SHP77 (cell line): Measurements from ENCODE around the gene PHF2.

Experiments
- DNase-seq, 2 experiments: peaks; one replicate each; lab custom pipeline; 2025; lab: John Stamatoyannopoulos, UW

PHF2 gene

GRCh38 chr9:93630806-93631411 is 54.5 kb downstream of the PHF2 start:
- no peak for DNase-seq

DNA sequence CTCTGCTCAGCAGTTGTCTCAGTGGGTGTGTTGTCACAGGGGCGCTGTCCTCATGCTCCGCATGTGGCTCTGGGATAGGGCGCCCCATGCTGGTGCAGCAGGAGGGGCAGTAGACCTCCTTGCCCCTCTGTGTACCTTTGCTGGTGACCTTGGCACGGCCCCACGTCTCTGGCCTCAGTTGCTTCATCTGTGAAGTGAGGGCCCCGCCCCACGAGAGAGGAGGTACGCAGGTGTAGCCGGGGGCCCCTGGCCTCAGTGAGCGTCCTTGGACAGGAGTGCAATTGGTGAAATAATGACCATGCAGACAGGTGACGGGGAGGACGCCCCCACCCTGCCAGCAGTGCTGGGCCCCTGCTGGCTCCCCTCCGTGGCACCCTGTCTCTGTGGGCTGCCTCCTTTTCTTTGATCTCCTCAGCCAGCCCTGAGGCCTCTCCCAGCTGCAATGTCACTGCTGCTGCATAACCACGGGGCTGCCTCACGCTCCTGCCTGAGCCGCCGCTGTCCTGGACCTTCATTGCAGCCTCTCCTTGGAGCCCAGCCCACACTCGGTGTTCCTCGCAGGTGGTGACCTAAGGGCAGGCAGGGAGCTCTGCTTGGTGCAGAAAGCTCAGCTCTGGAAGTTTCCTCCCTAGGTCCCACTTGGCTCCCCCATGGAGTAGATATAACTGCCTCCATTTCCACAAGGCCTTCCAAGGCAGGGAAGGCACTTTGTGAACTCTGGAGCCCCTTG is 57.3 kb downstream of the PHF2 start:
- no peak for DNase-seq

DNA sequence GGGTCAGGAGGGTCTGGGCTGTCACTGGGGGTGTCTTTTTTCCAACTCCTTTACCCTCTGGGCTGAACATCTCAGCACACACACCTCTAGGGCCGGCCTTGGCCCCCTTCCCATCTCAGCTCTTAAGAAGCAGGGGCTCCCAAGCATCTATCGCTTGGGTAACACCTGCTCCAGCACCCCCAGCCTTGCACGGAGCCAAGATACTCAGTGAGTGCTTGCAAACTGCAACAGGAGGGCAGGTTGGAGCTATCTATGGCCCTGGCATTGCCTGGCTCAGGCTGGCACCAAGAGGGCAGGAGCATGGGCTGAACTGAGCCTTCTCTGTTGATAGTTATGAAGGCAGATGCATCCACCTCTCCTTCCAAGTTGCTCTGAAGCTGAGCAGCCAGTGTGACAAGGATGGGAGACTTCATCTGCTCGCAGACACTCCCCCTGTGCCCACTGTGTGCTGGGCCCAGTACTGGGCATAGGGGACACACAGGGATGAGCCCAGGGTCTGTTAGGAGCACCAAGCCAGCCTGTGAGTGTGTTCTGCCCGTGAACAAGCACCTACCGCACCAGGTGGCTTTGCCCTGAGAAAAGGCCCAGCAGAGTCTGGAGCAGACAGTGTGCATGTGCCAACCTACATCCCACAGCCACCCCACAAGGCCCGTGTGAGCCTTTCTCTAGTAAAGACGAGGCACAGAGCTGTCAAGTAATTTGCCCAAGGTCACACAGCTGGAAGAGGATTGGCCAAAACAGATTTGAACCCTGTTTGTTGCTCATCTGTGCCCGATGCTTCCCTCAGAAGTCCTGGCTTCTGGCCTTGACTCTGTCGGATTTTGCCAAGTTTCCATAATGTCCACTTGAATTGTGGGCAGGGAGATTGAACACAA is 58.2 kb downstream of the PHF2 start:
- no peak for DNase-seq

GRCh38 chr9:93635186-93636107 is 59.1 kb downstream of the PHF2 start:
- DNase-seq, result no peak

- no peak for DNase-seq
These were observed 59.8 kb downstream of the PHF2 start for GRCh38 chr9:93636172-93636661.

GRCh38 chr9:93636667-93637066 is 60.3 kb downstream of the PHF2 start:
- DNase-seq, result no peak

DNA sequence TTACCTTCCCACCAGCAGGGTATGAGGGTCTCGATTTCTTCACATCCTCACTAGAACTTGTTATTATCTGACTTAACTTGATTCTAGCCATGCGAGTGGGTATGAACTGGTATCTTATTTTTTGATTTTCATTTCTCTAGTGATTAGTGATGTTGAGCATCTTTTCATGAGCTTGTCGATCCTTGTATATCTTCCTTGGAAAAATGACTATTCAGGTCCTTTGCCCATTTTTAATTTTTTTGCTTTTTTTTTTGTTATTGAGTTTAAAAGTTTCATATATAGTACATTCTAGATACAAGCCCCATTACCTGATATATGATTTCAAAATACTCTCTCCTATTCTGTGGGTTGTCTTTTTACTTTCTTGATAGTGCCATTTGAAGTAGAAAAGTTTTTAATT is 61.5 kb downstream of the PHF2 start:
- no peak for DNase-seq

DNA sequence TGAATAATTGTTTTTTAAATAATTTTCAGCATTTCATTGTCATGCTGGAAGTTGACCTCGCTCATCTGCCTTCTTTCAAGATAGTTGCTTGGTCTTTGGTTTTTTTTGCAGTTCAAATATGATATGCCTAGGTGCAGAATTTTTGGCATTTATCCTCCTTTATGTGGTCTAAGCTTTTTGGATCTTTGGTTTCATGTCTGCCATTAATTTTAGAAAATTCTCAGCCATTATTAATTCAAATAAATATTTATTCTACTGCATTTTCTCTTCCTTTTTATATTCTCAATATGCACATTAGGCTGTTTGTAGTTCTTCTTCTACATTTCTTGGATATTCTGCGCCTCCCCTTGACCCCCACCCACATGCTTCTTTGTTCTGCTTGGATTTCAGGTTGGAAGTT is 63.6 kb downstream of the PHF2 start:
- DNase-seq, result no peak

DNA sequence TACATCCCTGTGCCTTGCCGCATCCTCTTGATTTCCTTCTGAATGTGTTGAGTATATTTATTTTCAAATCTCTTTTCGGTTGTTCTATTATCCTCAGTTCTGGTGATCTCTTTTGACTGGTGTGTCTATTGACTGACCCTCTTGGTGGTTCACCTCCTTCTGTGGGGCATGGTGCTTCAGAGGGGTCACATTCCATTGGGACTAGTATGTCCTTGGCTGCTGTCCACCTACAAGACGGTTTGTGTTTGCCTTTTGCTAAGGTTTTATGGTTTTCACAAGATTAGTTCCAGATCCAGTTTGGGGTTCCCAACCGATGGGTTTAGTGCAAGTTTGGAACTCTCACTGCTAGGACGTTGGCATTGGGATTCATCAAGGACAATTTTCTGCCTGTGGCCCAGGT is 66.6 kb downstream of the PHF2 start:
- no peak for DNase-seq

- DNase-seq, result no peak
These were observed 68.2 kb downstream of the PHF2 start for GRCh38 chr9:93644397-93645088.

- no peak for DNase-seq
These were observed 68.9 kb downstream of the PHF2 start for GRCh38 chr9:93645149-93645889.

DNA sequence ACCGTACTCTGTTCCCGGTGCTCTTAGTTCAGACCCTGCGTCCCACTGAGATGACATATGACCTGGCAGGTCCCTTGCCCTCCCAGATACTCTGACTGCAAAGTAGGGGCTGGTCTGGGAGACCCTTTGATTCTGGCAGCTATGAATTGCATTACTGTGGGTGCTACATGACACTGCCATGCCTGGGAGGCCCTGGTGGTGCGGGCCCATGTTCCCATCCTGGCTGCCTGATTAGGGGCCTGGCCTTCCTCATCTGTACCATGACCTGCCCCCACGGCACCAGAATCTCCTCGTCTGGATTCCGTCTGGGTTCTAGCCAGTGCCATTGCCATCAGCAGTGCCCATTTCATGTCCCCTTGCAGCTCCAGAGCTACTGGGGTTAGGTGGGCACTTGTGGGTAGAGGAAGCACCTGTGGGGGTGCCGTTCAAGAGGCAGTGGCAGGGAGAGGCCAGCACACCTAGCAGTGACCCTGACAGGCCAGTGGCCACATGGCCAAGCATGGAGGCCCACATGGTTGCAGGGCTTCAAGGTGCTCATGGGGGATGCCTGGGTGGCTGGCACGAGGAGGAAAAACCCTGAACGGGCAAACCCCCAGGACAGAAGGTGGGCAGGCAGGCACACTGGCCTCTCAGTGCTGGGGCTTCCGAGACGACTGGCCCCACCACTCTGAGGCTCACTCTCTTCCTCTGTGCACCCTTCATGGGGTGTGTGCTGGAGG is 69.7 kb downstream of the PHF2 start:
- DNase-seq, result no peak

GRCh38 chr9:93646640-93647178 is 70.3 kb downstream of the PHF2 start:
- DNase-seq, result no peak

- DNase-seq, result no peak
These were observed 71.8 kb downstream of the PHF2 start for GRCh38 chr9:93648181-93648580.

DNA sequence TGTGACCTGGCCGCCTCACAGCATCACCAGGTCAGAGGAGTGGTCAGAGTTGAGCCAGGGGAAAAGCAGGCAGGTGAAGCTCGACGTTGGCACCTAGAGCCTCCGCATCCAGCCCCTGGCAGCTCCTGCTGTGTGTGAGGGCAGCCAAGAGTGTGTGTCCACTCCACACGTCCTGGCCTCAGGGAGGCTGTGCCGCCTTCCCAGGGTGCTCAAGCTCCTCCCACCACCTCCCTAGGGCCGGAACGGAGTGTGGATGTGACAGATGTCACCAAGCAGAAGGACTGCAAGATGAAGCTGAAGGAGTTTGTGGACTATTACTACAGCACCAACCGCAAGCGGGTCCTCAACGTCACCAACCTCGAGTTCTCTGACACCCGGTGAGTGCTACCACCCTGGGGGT is 72.5 kb downstream of the PHF2 start:
- no peak for DNase-seq

DNA sequence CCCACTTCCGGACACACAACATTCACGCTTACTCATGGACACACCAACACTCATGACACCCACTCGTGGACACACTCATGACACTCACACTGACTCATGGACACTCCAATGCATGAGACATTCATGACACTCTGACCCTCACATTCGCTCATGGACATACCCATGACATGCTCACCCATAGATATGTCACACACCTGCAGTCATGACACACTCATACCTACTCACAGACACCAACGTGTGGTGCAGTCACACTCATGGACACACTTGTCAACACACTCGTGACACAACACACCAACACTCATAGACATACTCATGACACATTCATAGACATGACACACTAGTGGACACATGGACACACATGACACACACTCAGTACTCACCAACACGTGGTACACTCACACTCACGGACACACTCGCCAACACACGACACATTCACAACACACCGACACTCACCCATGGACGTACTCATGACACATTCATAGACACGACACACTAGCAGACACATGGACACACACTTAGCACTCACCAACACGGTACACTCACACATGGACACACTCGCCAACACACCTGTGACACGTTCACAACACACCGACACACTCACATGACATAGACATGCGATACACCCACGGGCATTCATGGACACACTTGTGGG is 73.4 kb downstream of the PHF2 start:
- no peak for DNase-seq

DNA sequence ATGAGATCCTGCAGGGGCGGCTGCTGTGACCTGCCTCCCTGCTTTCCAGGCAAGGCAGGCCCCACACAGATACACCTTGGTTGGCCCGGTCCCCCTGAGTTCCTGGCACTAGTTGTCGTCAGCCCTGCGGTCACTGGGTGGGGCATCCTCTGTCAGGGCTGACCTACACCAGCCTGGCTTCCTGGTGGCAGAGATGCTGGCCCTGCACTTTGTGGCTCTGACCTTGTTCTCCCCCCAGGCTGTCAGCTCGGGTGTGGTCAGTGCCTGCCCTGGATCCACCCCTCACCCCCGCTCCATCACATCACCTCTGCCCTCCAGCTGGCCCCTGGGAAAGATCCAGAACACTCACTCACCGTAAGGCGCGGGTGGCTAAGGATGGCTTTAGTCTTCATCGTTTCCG is 74.1 kb downstream of the PHF2 start:
- no peak for DNase-seq

DNA sequence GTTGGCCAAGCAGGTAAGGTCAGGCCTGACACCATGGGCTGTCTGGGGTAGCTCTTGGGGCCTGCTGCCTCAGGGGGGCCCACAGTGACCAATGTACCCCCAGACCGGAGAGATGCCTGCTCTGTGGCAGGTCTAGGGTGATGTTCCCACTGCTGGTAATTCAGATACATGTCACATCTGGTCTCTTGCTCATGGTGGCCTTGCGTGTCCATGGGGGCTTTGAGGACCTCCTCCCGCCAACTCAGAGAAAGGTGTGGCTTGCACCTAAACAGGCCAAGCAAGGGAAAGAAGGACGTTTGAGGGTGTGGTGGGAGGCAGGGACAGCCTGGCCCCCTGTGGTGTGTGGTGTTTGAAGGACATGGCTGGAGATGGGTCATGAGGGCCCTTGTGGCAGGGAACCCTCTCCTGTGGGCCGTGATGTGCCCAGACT is 75.2 kb downstream of the PHF2 start:
- DNase-seq, result no peak
